Mucosa of gallbladder (tissue), 1 donor: ENCODE data around the gene ZBTB20. TPM values are rescaled to one million over a fixed set of nuclear protein-coding genes. Genes with fewer than 3 reads are reported as not detected.

Source experiments
- DNase-seq: peaks from one replicate; pipeline ENCODE4 v3.0.0-alpha.2; 2020; ENCODE audit warnings: low spot score
- total RNA-seq: library from RNA; stranded (reverse); gene quantifications from one replicate; pipeline ENCODE4 v1.2.1, GENCODE V29; 2021
- donor health status: DM: no; HTN: no; CAD: no.

ZBTB20 gene
- total RNA-seq, 1 donor from 2014 or later: 75.9 TPM

DNA sequence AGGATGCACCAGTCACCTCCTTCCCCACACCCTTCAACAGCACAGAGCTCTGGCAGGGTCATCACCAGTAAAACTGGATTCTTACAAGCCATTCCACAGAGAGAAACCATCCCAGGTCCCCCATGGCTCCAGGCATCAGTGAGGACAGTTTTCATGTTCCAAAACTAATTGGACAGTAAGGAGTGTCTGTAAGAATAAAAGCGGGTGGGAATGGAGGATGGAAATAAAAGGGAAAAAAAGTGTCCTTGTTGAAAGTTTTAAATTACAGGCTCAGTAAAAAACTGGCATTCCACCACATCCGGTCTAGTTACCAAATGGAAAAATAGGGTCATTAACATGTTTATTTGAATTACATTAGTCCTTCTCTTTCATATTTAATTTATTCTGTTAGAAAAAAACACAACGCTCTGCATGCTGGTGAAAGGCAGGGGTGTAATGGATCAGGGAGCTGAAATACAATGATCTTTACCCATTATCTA lies 735.9 kb downstream of the ZBTB20 start:
- DNase-seq: no peak

DNA sequence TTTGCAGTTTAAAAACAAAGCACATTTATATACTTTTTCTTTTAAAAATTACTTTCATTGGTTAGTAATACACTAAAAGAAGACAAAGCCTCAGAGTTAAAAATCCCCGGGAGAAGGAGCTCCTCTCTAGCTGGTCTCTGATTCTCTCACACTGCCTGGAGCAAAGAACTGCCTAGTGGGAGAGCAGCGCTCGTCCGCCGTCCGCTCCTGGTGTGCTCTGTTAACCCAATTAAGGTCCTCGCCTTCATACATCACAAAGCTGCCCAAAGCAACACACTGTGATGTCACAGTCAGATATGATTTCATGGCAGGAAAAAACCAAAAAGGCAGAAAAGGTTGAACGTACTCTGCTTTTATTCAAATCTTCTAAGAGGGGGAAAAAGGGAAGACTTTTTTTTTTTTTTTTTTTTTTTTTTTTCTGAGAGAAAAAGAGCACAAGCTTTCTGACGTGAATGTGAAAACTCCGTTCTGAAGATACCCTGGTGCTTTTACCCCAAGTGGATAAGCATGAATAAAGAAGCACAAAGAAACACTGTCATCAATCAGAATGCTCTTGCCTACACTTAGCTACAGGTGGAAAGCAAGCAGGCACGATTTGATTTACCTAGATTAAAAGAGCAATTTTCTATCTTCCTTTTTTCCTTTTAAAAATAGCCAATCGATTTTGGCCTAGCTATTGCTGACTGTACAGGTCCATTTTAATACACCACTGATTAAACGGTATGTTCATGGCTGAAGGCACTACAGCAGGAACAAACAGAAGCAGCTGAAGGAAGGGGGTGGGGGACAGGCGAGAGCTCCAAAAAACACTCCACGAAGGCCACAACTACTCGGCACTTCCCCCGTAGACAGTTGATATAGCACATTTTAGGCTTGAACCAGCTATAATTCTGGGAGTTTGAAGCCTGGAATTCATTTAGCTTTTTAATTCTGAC lies 738.1 kb downstream of the ZBTB20 start:
- no peak for DNase-seq

DNA sequence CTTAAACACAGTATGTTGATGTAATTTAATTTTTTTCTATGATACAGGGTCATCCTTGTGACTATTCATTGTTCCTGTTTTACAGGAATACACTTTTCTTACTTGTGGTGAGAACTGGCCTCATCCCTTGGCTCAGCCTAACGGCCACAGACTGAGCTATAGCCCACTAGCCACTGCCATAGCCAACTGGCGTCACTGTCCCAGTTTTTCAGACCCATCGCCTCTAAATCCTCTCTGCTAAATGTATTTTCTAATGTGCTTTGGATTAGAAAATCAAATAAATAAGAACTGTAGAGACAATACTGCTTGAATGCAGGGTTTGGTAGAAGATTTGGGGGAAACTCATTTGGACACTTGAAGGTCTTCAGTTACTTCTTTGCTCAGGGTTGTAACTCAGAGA lies 740.2 kb downstream of the ZBTB20 start:
- DNase-seq: no peak

DNA sequence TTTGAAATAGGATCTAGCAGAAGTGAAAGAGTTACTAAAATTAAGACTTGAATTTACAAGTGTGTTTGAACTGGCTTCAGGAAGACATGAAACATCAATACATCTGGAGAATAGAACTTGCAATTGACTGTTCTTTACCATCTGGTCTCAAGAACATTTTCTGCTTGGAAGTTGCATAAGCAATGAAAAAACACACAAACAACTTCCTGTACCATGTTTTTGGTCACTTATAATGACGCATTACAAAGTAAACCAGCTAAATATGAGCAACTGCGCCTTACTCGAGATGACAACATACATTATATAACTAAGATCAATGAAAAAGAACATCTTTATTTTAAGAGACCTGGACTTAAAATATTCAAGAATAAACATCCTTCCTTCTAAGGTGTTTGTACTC lies 740.8 kb downstream of the ZBTB20 start:
- no peak for DNase-seq

DNA sequence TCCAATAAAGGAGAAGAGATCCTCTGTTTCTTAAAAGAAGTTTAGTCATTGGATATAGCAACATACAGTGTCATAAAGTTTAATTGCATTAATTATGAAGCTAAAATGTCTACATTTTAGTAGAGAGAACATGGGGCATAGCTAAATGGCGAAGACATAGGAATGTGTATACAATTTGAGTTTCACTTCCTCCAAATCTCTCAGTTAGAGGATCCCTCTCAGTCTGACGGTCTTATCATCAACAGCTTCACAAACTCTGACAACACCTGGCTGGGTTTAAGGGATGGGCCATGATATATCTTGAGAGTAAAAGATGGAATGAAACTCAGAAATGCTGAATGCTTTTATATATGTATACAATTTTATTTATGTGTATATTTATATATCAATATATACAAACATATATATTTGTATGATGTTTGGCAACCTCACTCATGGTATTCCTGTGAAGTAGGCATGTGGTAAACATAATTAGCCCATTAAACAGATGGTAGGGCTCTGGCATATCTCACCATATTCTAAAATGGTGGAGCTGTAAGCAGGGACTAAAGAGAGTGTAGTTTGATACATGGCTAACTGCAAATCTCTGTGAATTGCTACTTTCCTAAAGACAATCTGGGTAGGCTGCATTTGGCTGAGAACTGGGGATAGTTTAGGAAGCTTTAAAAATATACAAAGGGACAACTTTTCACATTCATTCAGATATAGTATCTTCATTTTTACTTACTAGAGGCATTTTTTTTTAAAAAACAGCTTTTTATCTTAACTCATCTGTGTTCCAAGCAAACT lies 741.7 kb downstream of the ZBTB20 start:
- no peak for DNase-seq

DNA sequence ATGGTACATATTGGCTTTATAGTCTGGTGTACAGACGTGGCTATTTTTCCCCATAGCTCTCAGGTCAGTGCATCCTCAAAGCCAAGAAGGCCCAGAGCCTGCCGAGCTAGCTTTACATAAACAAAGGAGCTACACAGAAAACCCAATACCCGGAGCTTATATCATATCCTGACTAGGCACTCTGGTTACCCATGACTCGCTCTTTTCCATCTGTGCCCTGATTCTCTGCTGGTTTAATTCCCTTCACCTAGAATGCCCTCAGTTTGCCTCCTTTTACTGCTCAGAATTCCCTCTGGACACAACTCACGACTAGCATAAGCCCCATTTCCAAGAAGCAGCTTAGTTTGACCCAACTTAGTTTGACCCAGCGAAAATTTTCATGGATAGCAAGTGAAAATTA lies 742.5 kb downstream of the ZBTB20 start:
- DNase-seq: no peak

DNA sequence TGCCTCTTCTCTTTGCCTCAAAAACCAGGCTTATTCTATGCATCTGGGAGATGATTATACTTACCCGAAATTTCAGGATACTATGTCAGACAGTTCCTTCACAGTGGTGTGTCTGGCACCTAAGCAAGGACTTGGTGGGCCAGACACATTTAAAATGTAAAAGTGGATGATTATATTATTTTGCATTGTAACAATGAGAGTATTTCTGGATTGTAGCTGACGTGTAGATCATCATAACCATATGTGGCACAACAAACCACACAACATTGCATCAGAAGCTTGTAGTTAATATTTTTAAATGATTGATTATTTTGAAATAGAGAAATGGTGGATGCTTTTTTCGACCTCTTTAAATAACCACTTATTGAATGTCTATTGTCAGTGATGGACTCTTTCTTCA lies 744.2 kb downstream of the ZBTB20 start:
- DNase-seq: no peak

DNA sequence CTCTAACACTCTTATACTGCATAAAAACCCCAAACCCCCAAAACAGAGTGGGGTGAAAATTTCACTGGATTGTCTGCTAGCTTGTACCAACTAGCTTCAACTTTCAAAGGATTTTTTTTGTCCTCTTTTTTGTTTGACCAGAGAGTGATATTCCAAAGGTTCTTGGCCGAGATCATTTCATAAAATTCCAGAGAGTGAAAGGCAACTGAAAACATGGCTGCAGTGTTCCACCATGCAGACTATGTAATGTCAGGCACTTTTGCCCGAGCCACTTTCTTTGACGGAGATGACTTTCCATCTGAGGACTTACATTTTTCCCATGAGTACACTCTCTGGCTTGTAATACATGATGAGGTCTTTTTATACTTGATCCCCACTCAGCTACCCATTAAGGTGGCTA lies 745.7 kb downstream of the ZBTB20 start:
- DNase-seq: no peak

DNA sequence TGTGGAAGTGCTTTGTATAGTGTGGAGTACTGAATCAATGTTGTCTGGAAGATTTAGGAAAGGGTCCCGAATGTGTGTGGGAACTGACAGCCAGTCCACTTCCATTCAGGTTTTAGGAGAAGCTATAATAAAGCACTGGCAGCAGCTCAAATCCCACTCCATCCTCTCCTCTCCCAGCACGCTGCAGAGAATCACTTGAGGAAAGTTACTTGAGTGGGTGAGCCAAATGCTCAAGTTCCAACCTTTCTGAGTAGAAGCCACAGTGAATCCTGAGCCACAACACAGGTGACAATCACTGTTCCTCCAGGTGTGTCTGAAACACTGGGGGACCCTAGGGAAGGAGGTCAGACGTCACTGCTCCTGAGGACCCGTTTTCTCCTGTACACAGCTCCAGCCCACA lies 746.7 kb downstream of the ZBTB20 start:
- DNase-seq: no peak

DNA sequence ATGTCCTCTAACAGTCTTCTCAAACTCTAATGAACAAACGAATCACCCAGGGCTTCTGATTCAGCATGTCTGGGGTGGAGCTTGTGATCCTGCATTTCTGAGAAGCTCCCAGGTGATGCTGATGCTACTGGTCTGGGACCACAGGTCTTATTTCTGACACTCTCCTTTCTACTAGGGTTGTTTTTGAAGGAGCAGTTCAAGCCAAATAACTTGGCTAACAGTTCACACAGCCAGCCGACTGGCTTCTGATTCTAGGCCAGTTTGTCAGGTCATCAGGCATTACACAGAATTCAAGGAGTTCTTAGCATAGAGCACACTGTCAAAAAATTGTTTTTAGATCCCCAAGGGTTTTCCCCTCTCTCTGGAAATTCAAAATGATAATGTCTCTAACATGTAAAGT lies 752.5 kb downstream of the ZBTB20 start:
- no peak for DNase-seq

DNA sequence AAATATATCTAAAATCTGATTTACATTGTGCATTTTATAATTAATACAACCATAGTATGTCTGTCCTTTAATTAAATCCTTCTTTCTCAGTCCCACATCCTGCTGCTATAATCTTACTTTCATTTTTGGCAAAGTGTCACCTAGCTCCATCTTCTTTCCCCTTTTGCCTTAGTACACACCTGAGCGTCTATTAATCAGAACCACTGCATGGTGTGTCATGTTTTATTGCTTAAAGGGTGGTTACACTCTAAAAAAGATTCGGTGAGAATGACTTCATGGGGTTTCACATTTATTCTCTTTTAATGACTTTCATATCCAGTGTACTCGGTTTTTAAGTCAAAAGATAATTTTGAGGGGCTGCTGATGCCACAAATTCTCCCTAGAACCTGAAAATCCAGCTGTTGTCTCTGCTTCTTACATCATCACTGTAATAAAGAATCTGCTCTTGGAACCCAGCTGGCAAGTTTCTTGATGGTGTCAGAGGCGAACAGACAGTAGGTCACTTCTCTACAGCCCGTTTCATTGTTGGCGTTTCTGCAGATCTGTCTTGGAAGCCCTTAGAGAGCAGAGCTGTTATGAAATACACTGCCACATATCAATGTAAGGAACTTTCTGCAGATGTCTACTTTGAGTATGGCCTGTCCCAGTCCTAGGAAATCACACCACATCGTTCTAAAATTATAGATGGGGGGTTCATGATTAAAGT lies 753.6 kb downstream of the ZBTB20 start:
- DNase-seq: no peak

DNA sequence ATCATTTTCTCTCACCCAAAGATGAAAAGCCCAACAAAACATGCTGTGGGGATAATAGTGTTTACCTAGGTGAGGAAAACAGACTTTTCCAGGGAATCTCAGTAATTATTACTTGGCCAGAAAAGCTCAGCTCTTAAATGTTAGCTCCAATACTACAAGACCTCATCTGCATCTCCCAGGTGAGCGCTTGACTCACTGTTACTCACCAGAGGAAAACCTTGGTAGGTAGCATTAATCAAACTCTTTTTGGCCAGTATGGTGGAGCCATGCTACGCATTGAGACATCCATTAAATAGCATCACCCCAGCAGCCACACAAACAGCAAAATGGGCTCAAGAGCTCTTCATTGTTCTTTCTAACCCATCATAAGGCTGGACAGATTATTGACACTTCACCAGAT lies 754.3 kb downstream of the ZBTB20 start:
- DNase-seq: no peak

DNA sequence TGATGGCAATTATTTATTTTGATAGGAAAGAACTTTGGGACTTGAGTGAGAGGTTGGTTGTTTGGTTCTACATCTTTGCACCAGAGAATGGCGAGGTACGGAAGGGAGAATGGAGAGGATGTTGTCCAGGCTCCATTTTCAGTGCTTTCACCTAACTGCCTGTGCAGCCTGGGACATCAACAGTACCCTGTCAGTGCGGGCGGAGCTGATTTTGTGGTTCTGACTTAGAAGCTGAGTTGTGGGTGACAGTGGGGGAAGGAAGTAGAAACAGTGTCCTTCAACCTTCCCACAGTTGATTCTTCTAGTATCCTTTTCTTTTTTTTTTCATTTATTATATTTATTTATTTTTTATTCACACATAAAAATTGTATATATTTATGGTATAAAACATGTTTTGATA lies 757.9 kb downstream of the ZBTB20 start:
- DNase-seq: no peak

DNA sequence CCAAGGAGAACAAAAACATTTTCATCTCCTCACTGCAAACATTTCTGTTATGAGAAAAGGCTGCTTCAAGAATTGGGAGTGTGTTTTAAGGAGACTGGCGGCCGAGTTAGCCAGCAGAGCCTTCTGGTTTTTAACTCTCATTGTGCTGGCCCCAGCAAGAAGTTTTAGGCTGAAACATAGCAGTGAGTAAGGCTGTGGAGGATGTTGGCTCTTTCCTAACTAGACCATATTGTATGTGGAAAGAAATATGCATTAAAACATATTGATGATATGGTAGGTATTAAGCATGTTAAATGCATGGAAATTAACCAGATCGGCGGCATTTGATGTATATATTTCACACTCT lies 762.6 kb downstream of the ZBTB20 start:
- DNase-seq: no peak

DNA sequence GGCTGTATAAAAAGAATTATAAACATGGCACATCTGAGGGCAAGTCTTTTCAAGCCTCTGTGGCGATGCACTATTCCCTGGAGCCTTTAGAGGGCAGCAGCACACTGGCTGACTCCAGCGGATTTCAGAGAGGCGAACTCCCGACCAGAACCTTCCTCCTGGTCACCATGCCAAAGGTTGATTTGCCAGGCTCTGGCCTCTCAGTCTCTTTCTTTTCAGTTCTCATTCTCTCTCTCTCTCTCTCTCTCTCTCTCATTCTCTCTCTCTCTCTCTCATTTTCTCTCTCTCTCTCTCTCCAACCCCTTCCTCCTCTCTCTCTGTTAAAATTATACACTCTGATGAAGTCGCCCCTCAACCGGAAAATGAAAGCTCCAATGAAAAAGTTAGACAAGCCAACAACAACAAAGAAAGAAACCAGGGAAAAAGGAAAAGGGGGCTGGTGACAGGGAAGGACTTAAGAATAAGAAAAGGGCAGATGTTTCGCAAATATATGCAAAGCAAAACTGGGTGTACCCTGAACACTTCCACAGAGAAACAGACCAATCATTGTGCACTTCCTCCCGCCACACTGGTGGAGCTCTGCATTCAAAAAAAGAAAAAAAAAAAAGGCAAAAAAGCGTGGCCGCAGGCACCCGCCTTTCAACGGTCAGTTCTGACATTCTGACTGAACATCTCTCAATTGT lies 763.1 kb downstream of the ZBTB20 start:
- peak; percentile 85 for DNase-seq

DNA sequence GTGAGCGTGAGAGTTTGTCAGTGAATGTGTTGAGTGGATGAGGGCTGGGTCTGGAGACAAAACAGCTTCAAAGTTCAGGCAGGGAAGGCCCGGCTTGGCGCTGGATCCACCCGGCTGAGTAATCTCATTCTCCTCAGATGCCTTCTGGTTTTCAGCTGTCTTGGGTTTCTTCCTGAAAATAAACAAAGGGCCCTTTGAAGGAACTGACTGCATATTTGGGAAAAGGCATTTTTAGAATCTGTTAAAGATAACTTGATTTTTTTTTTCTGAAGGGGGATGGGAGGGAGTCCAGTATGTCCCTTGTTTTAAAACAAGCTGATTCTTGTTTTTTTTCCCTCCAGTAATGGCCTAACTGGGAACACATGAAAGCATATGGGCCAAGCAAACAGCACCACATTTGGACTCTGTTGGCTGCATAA lies 766.8 kb downstream of the ZBTB20 start:
- peak; percentile 67 for DNase-seq

DNA sequence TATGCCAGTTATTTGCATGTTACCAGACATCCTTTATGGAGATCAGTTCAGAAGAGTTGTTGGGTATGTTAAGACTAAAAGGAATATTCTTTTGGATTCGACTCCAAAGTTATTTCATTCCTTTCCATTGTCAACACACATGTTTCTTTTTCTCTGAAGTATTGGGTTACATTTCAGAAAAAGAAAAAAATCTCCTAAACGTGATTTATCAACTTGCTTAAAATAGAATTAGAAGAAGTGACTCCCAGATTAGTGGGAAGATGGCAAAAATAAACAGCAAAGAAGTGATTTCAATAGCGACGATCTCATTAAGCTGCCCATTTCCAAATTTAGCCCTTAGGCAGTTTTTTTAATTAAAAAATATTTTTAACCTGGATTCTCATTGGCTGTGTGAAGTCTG lies 767.8 kb downstream of the ZBTB20 start:
- no peak for DNase-seq

DNA sequence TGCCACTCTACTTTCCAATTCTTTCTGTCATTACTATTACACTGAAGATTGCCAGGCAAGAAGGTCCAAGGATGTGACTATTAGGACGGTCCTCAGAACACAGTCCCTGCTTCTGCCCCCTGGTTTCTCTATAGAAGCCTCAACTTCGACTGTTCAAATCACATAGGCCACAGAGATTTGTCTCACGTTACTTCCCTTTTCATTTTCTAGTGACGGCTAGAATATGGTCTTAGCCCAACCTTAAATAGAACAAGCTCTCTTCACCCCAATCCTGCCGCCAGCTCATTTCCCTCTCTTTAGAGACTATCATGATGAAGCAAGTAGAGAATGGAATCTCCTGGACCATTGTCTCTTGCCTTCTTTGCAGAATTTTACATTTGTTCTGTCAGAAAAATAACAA lies 768.3 kb downstream of the ZBTB20 start:
- DNase-seq: no peak

DNA sequence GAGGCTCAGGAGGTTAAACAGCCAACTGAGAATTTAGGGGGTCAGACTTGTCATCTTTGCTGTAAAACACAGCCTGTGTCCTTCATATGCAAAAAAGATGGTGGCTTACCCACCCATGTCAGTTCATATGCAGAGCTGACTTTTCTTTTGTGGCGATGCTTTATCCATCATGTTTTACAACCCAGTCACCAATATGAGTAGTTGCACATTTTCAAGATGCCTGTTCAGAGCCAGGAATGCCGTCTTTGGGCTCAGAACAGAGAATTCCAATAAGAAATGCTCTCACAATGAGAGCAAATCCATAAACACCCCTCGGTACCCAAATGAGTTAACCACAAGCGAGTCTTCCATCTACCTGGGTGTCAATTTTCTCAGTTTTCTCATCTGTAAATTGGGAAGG lies 769.7 kb downstream of the ZBTB20 start:
- no peak for DNase-seq

DNA sequence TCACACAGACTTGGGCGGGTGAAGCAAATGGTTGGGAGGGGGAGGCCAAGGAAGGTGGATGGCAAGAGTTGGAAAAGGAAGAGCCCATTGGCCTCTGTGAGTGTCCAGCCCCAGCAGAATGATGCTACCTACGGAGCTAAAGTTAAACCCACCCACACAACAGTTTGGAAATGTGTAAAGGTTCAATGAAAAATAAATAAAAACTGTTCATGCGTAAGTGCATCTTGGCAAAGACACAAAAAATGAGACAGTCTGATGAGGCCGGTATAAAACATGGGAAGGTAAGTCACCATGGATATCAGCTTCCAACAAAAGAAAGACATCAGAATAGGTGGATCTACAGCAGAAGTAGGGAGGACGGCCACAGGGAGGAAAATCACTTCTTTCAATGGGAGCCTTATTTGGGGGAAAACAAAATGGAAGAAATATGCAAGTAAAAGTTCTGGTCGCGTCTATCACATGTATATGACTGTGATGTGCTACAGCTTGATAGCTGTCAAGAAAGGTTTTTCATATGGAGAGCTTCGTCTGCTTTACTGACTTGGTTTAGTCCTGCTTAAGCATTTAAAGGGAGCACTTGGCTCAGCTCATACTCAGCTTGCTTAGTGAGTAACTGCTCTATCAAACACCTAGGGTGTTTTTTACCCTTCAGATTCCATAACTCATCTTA lies 770.4 kb downstream of the ZBTB20 start:
- DNase-seq: no peak
